Activated T-helper 1 cell treated with anti-CD3 and anti-CD28 coated beads, Interleukin-12 subunit alpha, Interleukin-12 subunit beta, Interleukin-2, Interleukin-4 antibody, amounts not matched to agents 30 ng/mL and 10 ng/mL and 1 ng/mL, durations not matched to agents 14 hours and 24 hours and 36 hours (primary cell): Measurements from ENCODE around the gene EEF2KMT. TPM values are rescaled to one million over a fixed set of nuclear protein-coding genes. Genes with fewer than 3 reads are reported as not detected.
"Not testable (repeated sequence)": the region's sequence is repeated elsewhere in the genome, so short reads cannot be mapped to it uniquely, and the experiment has no call there.

Experiments
- DNase-seq: peaks from one replicate; pipeline ENCODE4 v3.0.0; 2021; ENCODE audit warnings: low spot score
- H3K27ac Mint-ChIP-seq: one replicate; pipeline ENCODE4 v1.8.0; 2021; ENCODE audit warnings: mild to moderate bottlenecking, mixed read lengths
- H3K27me3 Mint-ChIP-seq: one replicate; pipeline ENCODE4 v1.8.0; 2022; ENCODE audit warnings: mild to moderate bottlenecking, moderate library complexity, mixed read lengths; ENCODE audit not compliant: insufficient read depth
- H3K36me3 Mint-ChIP-seq: one replicate; pipeline ENCODE4 v1.8.0; 2021; ENCODE audit warnings: low read depth, mixed read lengths
- H3K4me1 Mint-ChIP-seq: one replicate; pipeline ENCODE4 v1.8.0; 2021; ENCODE audit warnings: low read depth, mixed read lengths
- H3K4me3 Mint-ChIP-seq: one replicate; pipeline ENCODE4 v1.8.0; 2021; ENCODE audit warnings: mild to moderate bottlenecking, moderate library complexity, mixed read lengths
- H3K9me3 Mint-ChIP-seq: one replicate; pipeline ENCODE4 v1.8.0; 2021; ENCODE audit warnings: mixed read lengths
- intact Hi-C: fragments of 100-400 bp; cut with micrococcal nuclease; formaldehyde crosslinking; loops from one replicate; pipeline ENCODE4 v1.15.1; 2024
- total RNA-seq: library from RNA; stranded (reverse); gene quantifications from 2 replicates; pipeline ENCODE4 v1.2.3, GENCODE V29; 2022

Gene EEF2KMT
- total RNA-seq, 1 donor from 2014 or later: 27.5 TPM

DNA sequence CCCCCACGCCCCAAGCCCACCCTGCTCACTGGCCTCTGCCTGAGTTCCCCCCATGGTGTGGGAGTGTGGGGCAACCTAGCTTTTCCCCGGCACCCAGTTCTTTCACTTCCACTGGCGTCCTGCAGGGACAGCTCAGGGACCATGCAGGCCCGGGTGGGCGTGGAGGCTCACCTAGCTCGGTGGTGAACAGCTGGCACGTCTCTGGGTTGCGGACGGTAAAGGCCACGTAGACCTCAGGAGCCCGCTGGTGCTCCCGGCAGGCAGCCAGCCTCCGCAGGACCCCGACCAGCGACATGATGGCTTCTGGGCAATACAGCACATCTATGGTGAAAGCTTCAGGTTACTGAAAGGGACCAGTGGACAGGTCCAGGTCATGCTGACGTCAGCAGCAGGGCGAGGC is 8.7 kb downstream of the EEF2KMT start:
- H3K9me3 Mint-ChIP-seq, H3K27me3 Mint-ChIP-seq, H3K4me1 Mint-ChIP-seq, intact Hi-C loops, H3K27ac Mint-ChIP-seq, DNase-seq, H3K4me3 Mint-ChIP-seq: not testable (repeated sequence)
- peaks cover 13% of the 10 kb centered on the region for H3K36me3 Mint-ChIP-seq

DNA sequence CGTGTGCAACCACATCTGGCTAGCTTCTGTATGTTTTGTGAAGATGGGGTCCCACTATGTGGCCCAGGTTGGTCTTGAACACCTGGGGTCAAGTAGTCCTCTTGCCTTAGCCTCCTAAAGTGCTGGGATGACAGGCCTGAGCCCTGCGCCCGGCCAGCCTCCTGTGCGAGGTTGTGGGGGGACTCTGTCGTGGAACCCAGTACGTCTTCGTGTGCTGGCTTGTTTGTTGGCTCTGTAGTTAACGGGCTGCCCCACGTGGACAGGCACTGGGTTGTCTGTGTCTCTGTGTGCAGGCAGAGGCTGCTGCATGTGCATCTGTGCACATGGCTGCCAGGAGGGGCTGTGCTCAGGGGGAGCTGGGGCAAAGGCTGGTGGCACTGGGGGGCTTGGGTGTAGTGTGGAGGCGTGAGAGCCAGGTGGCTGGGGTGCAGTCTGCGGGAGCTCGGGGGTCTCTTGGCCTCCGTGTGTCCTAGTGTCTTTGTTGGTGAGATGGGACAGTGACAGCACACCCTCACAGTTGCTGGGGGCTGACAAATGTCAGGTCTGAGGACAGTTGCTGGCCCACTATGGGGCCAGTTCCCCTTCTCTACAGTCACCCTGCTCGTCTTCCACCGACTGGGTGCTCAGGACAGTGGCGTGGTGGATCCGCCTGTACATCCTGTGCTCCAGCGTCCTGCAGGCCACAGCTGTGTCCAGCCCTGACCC is 9.4 kb downstream of the EEF2KMT start:
- H3K36me3 Mint-ChIP-seq: peaks cover 15% of the 10 kb centered on the region
- H3K27me3 Mint-ChIP-seq, DNase-seq, H3K4me1 Mint-ChIP-seq, H3K4me3 Mint-ChIP-seq, H3K9me3 Mint-ChIP-seq, H3K27ac Mint-ChIP-seq, intact Hi-C loops: not testable (repeated sequence)

DNA sequence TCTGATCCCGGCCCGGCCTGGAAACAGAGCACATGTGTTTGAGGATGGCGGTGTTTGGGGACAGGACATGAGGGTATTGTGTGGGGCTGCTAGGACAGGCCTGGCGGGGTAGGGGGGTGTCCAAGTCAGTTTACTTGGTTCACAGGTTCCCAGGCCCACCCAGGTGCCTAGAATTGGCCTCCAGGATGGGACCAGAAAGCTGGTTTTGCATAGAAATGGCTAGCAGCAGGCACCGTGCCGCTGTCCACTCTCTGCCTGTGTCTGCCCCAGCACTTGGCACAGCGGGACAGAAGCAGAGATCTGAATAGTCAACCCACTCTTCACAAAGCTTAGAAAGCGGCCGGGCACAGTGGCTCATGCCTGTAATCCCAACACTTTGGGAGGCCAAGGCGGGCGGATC is 11.9 kb downstream of the EEF2KMT start:
- H3K9me3 Mint-ChIP-seq, intact Hi-C loops, H3K4me1 Mint-ChIP-seq: not testable (repeated sequence)

DNA sequence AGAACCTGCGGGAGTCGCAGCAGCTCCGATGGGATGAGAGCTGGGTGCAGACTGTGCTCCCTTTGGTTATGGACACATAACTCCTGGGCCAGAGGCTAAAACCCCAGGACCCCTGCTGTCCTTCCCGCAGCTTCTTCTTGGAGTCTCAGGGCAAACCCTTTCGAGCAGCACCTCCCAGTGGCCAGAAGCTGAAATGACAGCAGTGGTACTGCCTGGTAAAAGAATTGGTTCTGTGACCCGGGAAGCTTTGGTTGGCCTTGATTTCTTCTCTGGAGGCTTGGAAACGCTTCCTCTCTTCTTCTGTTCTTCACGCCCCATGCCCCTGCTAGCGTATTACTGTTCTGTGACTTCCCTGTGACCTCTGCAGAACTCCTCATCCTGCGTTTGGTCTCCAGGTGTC is 12.8 kb downstream of the EEF2KMT start:
- H3K36me3 Mint-ChIP-seq: peaks cover 17% of the 10 kb centered on the region
- H3K4me3 Mint-ChIP-seq, intact Hi-C loops, H3K27me3 Mint-ChIP-seq, H3K9me3 Mint-ChIP-seq, H3K27ac Mint-ChIP-seq, H3K4me1 Mint-ChIP-seq: not testable (repeated sequence)
- peak; percentile 41 for DNase-seq

More for the DNA sequence above, 11.9 kb downstream of the EEF2KMT start:
- not testable (repeated sequence) for DNase-seq, H3K4me3 Mint-ChIP-seq, H3K27ac Mint-ChIP-seq, H3K27me3 Mint-ChIP-seq
- peaks cover 15% of the 10 kb centered on the region for H3K36me3 Mint-ChIP-seq

DNA sequence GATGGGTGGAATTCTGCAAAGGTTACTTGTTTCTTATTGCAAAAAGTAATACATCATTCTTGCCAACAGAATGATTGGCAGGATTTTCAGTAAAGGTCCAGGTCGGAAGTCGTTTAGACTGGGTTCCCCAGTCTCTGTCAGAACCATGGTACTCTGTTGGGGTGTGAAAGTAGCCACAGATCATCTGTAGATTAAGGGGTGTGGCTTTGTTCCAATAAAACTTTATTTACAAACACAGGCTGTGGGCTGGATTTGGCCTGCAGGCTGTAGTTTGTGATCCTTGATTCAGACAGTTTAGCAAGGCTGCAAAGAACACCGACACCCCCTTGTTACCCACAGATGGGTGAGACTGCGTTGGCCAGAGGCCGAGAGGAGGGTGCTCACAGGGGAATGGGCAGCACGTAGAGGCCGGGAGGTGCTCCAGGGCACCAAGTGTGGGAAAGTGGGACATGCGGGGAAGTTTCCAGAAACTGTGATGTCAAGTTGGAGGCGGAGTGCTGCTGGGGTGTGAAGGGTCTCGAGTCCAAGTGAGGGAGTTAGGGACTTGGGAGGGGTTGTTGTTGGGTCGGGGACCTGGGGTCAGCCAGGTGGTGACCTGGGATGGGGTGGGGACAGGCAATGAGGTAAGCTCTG is 13.4 kb downstream of the EEF2KMT start:
- H3K9me3 Mint-ChIP-seq, H3K4me3 Mint-ChIP-seq, H3K27me3 Mint-ChIP-seq, H3K4me1 Mint-ChIP-seq, DNase-seq, H3K27ac Mint-ChIP-seq, intact Hi-C loops: not testable (repeated sequence)
- H3K36me3 Mint-ChIP-seq: peaks cover 19% of the 10 kb centered on the region

DNA sequence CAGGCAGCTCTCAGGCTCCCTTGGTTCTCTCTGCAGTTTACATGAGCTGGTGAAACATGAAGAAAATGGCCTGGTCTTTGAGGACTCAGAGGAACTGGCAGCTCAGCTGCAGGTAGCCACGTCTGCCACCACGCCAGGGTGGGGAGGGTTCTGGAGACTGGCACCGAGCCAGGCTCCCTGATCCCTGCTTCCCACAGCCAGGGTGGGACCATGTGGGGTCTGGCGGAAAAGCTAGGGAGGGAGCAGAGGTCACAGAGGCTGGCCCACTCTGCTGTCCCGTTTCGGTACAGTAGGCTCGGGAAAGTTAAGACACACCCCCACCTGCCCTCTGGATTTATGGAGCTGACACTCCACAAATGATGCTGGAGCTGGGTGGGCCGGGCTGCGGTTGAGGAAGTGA is 13.9 kb downstream of the EEF2KMT start:
- H3K27ac Mint-ChIP-seq: not testable (repeated sequence)
- peaks cover 19% of the 10 kb centered on the region for H3K36me3 Mint-ChIP-seq

DNA sequence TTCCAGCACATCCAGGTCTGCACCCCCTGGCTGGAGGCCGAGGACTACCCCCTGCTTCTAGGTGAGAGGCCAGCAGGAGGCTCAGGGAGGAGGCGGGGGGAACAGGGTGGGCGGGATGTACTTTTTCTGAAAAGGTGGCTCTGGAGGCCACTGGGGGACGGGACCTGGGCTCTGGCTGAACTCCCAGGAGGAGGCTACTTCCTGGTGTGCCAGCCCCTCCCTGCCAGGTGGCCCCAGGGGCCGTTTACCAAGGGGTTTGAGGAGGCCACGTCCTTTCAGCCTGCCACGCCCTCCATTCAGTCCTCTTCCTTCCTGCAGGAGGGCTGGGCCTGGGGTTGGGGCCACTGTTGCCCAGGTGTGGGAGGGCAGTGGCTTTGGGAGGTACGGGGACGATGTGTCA is 16.6 kb downstream of the EEF2KMT start:
- H3K36me3 Mint-ChIP-seq: peaks cover 19% of the 10 kb centered on the region
- not testable (repeated sequence) for H3K9me3 Mint-ChIP-seq

More for the DNA sequence above, 13.9 kb downstream of the EEF2KMT start:
- intact Hi-C loops, DNase-seq, H3K4me1 Mint-ChIP-seq, H3K27me3 Mint-ChIP-seq, H3K9me3 Mint-ChIP-seq, H3K4me3 Mint-ChIP-seq: not testable (repeated sequence)

DNA sequence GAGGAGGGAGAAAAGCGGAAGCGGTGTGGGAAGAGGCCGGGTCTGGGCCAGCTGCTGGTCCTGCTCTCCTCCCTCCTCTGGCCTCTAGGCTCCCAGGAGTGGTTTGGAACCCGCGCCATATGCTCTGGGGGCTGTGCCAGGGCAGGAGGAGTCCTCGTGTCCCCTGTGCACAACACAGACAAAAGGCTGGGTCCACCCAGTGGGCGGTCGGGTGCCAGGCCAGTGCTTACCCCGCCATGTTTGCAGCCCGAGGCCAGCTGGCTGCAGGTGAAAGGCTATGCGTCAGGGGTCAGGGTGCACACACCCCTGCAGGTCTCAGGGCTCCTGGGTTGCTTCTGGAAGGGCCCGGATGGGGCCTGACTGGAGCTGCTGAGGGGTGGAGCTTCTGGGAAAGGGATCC is 17.1 kb downstream of the EEF2KMT start:
- H3K36me3 Mint-ChIP-seq: peaks cover 21% of the 10 kb centered on the region
- H3K27me3 Mint-ChIP-seq, DNase-seq, H3K4me1 Mint-ChIP-seq, H3K4me3 Mint-ChIP-seq, H3K27ac Mint-ChIP-seq, intact Hi-C loops, H3K9me3 Mint-ChIP-seq: not testable (repeated sequence)

More for the DNA sequence above, 16.6 kb downstream of the EEF2KMT start:
- H3K27me3 Mint-ChIP-seq, DNase-seq, H3K4me1 Mint-ChIP-seq, H3K4me3 Mint-ChIP-seq, intact Hi-C loops, H3K27ac Mint-ChIP-seq: not testable (repeated sequence)

DNA sequence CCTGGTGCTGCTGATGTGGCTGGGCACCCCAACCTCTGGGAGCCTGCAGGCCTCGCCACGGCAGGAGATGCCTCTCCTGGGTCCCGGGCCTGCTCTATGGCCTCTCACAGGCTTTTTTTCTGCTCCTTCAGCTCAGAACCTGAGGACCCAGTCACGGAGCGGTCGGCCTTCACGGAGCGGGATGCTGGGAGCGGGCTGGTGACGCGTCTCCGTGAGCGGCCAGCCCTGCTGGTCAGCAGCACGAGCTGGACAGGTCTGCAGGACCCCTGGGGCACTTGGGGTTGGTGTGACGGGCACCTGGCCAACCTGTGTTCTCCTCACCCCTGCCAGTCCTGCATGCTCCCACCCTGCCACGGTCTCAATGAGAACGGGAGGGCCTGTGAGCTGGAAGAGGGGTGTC is 19.0 kb downstream of the EEF2KMT start:
- intact Hi-C loops: no loop called here
- Mint-ChIP-seq H3K36me3 (peaks cover 9% of the 10 kb centered on the region), H3K9me3 (no peaks in the 10 kb centered on the region), H3K27me3 (no peaks in the 10 kb centered on the region), H3K4me3 (no peak overlapping the region), H3K4me1 (no peaks in the 10 kb centered on the region), H3K27ac (no peak overlapping the region)
- no peak for DNase-seq

DNA sequence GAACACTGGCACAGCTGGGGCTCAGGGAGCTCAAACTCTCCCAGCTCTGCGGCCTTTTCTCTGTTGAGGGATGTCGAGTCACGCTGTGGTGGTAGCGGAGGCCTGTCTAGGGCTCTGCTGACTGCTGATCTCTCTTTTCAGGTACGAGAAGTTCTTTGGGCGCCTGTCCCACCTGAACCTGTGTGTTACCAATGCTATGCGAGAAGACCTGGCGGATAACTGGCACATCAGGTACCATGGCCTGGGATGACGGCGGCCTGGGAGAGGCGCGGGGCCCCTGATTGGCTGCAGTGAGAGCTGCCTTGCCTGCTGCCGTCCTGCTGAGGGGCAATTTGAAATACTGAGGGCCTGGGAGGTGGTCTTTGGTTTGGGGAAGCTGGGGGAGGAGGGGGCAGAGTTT is 20.3 kb downstream of the EEF2KMT start:
- H3K4me3 Mint-ChIP-seq: no peak overlapping the region

DNA sequence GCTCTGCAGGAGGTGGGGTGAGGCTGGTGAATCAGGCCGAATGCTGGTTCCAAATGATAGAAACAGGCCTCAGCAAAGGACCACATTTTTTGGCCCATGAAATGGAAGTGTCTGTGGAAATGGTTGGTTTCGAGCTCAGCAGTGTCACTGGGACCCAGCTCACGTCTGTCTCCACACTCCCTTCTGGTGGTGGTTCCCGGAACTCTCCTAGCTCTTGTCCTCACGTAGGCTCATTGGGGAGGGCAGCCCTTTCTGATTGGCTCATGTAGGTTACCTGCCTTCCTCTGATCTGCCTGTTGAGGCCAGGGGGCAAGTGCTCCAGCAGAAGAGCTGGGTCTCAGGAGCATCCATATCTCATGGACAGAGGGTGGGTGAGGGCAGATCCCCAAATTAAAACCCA is 22.0 kb downstream of the EEF2KMT start:
- Mint-ChIP-seq H3K4me3 (no peak overlapping the region), H3K4me1 (peaks cover 24% of the 10 kb centered on the region), H3K27ac (no peak overlapping the region), H3K27me3 (peaks cover 2% of the 10 kb centered on the region), H3K9me3 (no peaks in the 10 kb centered on the region), H3K36me3 (peaks cover 11% of the 10 kb centered on the region)
- intact Hi-C loops: no loop called here
- no peak for DNase-seq

More for the DNA sequence above, 20.3 kb downstream of the EEF2KMT start:
- peaks cover 12% of the 10 kb centered on the region for H3K4me1 Mint-ChIP-seq
- no peaks in the 10 kb centered on the region for H3K9me3 Mint-ChIP-seq
- H3K36me3 Mint-ChIP-seq: peaks cover 11% of the 10 kb centered on the region
- intact Hi-C loops: no loop called here
- no peaks in the 10 kb centered on the region for H3K27me3 Mint-ChIP-seq
- DNase-seq: no peak
- H3K27ac Mint-ChIP-seq: no peak overlapping the region

DNA sequence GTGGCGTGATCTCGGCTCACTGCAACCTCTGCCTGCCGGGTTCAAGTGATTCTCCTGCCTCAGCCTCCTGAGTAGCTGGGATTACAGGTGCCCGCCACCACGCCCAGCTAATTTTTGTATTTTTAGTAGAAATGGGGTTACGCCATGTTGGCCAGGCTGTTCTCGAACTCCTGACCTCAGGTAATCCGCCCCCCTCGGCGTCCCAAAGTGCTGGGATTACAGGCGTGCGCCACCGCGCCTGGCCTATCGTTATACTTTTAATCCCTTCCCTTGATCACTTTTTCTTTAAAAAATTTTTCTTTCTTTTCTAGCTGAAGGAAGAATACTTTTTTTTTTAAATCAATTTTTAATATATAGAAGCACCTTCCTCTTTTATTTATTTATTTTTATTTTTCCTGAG is 23.8 kb downstream of the EEF2KMT start:
- not testable (repeated sequence) for H3K27ac Mint-ChIP-seq, H3K4me3 Mint-ChIP-seq, H3K9me3 Mint-ChIP-seq, H3K27me3 Mint-ChIP-seq, H3K36me3 Mint-ChIP-seq, DNase-seq
- H3K4me1 Mint-ChIP-seq: peaks cover 24% of the 10 kb centered on the region
- intact Hi-C loops: loop anchor here (5.0 kb wide), 2 partner anchors 226 to 306 kb away; partner anchors contain the start of genes GLYR1, UBN1 and ZNF500

DNA sequence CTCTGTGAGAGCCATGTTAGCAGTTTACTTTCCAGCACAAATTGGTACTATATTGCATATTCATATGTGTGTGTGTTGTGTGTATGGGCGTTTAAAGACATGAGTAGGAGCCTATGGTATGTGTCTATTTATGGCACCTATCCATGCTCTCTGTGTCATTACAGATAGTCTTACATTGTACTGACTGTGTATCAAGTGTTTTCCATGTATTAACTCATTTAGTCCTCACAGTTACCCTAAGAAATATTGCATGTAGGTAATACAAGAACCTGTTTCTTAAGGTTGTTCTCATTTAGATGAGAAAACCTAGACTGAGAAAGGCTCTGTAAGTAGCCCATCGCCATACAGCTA is 24.3 kb downstream of the EEF2KMT start:
- H3K36me3 Mint-ChIP-seq: peaks cover 7% of the 10 kb centered on the region
- H3K27ac Mint-ChIP-seq: peak overlapping the region; percentile 4
- peaks cover 4% of the 10 kb centered on the region for H3K27me3 Mint-ChIP-seq
- H3K9me3 Mint-ChIP-seq: no peaks in the 10 kb centered on the region
- DNase-seq: no peak
- H3K4me3 Mint-ChIP-seq: peak overlapping the region; percentile 93
- intact Hi-C loops: loop anchor here (5.0 kb wide), 2 partner anchors 226 to 306 kb away; partner anchors contain the start of genes GLYR1, UBN1 and ZNF500
- peaks cover 24% of the 10 kb centered on the region for H3K4me1 Mint-ChIP-seq
